Dermis blood vessel endothelial cell (primary cell): ENCODE measurements around the gene ARID1B. TPM values are rescaled to one million over a fixed set of nuclear protein-coding genes. Genes with fewer than 3 reads are reported as not detected.
"Not testable (repeated sequence)": the region's sequence is repeated elsewhere in the genome, so short reads cannot be mapped to it uniquely, and the experiment has no call there.

Experiments
- DNase-seq: peaks from one replicate; pipeline ENCODE4 v3.0.0; 2010
- total RNA-seq: library from RNA; depleted of rRNA; stranded (reverse); fragments of >200 nt; gene quantifications from 2 replicates; pipeline ENCODE4 v1.2.3, GENCODE V29; 2014

The ARID1B gene
- total RNA-seq, 1 donor from 2014 or later: 37.8 TPM

GRCh38 chr6:156942266-156942665 is 165.1 kb downstream of the ARID1B start:
- no peak for DNase-seq

- DNase-seq: no peak
Observed at GRCh38 chr6:156943166-156943565, 166.0 kb downstream of the ARID1B start.

- DNase-seq: no peak
Observed at GRCh38 chr6:156943816-156944215, 166.6 kb downstream of the ARID1B start.

GRCh38 chr6:156944412-156944811 is 167.2 kb downstream of the ARID1B start:
- DNase-seq: no peak

- not testable (repeated sequence) for DNase-seq
Observed at GRCh38 chr6:156945789-156946172, 168.6 kb downstream of the ARID1B start.

GRCh38 chr6:156946370-156946936 is 169.3 kb downstream of the ARID1B start:
- DNase-seq: no peak

- DNase-seq: no peak
Observed at GRCh38 chr6:156948277-156948676, 171.1 kb downstream of the ARID1B start.

- peak; percentile 57 for DNase-seq
Observed at GRCh38 chr6:156948807-156949206, 171.6 kb downstream of the ARID1B start.

GRCh38 chr6:156949376-156949775 is 172.2 kb downstream of the ARID1B start:
- DNase-seq: peak; percentile 54

- no peak for DNase-seq
Observed at GRCh38 chr6:156950084-156950483, 172.9 kb downstream of the ARID1B start.

- no peak for DNase-seq
Observed at GRCh38 chr6:156950531-156950930, 173.4 kb downstream of the ARID1B start.

GRCh38 chr6:156952401-156952800 is 175.2 kb downstream of the ARID1B start:
- no peak for DNase-seq

GRCh38 chr6:156953127-156953478 is 175.9 kb downstream of the ARID1B start:
- DNase-seq: no peak

GRCh38 chr6:156953479-156954146 is 176.4 kb downstream of the ARID1B start:
- peak; percentile 91 for DNase-seq

GRCh38 chr6:156954191-156954590 is 177.0 kb downstream of the ARID1B start:
- no peak for DNase-seq

- no peak for DNase-seq
Observed at GRCh38 chr6:156954816-156955215, 177.6 kb downstream of the ARID1B start.

GRCh38 chr6:156955494-156956183 is 178.5 kb downstream of the ARID1B start:
- DNase-seq: peak; percentile 41

- no peak for DNase-seq
Observed at GRCh38 chr6:156956286-156956685, 179.1 kb downstream of the ARID1B start.

- no peak for DNase-seq
Observed at GRCh38 chr6:156957931-156958547, 180.9 kb downstream of the ARID1B start.

GRCh38 chr6:156960525-156960924 is 183.3 kb downstream of the ARID1B start:
- DNase-seq: no peak

GRCh38 chr6:156961282-156961892 is 184.2 kb downstream of the ARID1B start:
- no peak for DNase-seq

GRCh38 chr6:156963712-156964700 is 186.8 kb downstream of the ARID1B start:
- DNase-seq: no peak
